ENCODE measurements around the gene RNH1. TPM values are rescaled to one million over a fixed set of nuclear protein-coding genes. Genes with fewer than 3 reads are reported as not detected.
"Not testable (repeated sequence)": the region's sequence is repeated elsewhere in the genome, so short reads cannot be mapped to it uniquely, and the experiment has no call there.

RNH1 gene
- total RNA-seq, 1 donor from 2014 or later: 142 TPM

GRCh38 chr11:473415-473814 lies 33.6 kb downstream of the RNH1 start:
- DNase-seq: no peak
- no peak for TF ChIP-seq CTCF (IDR thresholded peaks at IDR 0.05; ENCODE audit: borderline replicate concordance)
- no peaks in the 10 kb centered on the region for H3K9me3 ChIP-seq (replicated peaks)

GRCh38 chr11:472816-473215 lies 34.2 kb downstream of the RNH1 start:
- TF ChIP-seq CTCF (IDR thresholded peaks at IDR 0.05; ENCODE audit: borderline replicate concordance): no peak
- no peak for DNase-seq
- Histone ChIP-seq H3K4me1 (peaks cover 29% of the 10 kb centered on the region), H3K27ac (replicated peaks) (no peak overlapping the region), H3K27me3 (ENCODE audit: low read depth) (no peaks in the 10 kb centered on the region), H3K36me3 (no peaks in the 10 kb centered on the region), H3K4me3 (no peak overlapping the region), H3K9me3 (replicated peaks) (no peaks in the 10 kb centered on the region)
- intact Hi-C loops (cut with micrococcal nuclease): no loop called here

More at GRCh38 chr11:473415-473814, 33.6 kb downstream of the RNH1 start:
- no peaks in the 10 kb centered on the region for H3K27me3 ChIP-seq (ENCODE audit: low read depth)
- intact Hi-C loops (cut with micrococcal nuclease): no loop called here
- H3K4me1 ChIP-seq: peaks cover 23% of the 10 kb centered on the region
- H3K4me3 ChIP-seq: no peak overlapping the region
- H3K36me3 ChIP-seq: no peaks in the 10 kb centered on the region
- H3K27ac ChIP-seq (replicated peaks): no peak overlapping the region

- intact Hi-C loops (cut with micrococcal nuclease): no loop called here
- H3K27ac ChIP-seq (replicated peaks): no peak overlapping the region
- no peaks in the 10 kb centered on the region for H3K36me3 ChIP-seq
- TF ChIP-seq CTCF (IDR thresholded peaks at IDR 0.05; ENCODE audit: borderline replicate concordance): no peak
- no peaks in the 10 kb centered on the region for H3K27me3 ChIP-seq (ENCODE audit: low read depth)
- H3K4me1 ChIP-seq: peaks cover 31% of the 10 kb centered on the region
- H3K4me3 ChIP-seq: no peak overlapping the region
- DNase-seq: no peak
- H3K9me3 ChIP-seq (replicated peaks): no peaks in the 10 kb centered on the region
Observed at GRCh38 chr11:472272-472671, 34.8 kb downstream of the RNH1 start.

- Histone ChIP-seq H3K36me3 (no peaks in the 10 kb centered on the region), H3K27me3 (ENCODE audit: low read depth) (no peaks in the 10 kb centered on the region), H3K27ac (replicated peaks) (no peak overlapping the region), H3K9me3 (replicated peaks) (no peaks in the 10 kb centered on the region), H3K4me3 (no peak overlapping the region), H3K4me1 (peaks cover 31% of the 10 kb centered on the region)
- intact Hi-C loops (cut with micrococcal nuclease): no loop called here
- no peak for DNase-seq
- TF ChIP-seq CTCF (IDR thresholded peaks at IDR 0.05; ENCODE audit: borderline replicate concordance): no peak
Observed at GRCh38 chr11:471468-472145, 35.4 kb downstream of the RNH1 start.

GRCh38 chr11:469684-470560 lies 37.1 kb downstream of the RNH1 start:
- no peaks in the 10 kb centered on the region for H3K27me3 ChIP-seq (ENCODE audit: low read depth)
- H3K27ac ChIP-seq (replicated peaks): peak overlapping the region; percentile 85
- DNase-seq: no peak
- TF ChIP-seq CTCF (IDR thresholded peaks at IDR 0.05; ENCODE audit: borderline replicate concordance): peak; percentile 37
- peaks cover 8% of the 10 kb centered on the region for H3K36me3 ChIP-seq
- intact Hi-C loops (cut with micrococcal nuclease): no loop called here
- H3K4me1 ChIP-seq: peaks cover 31% of the 10 kb centered on the region
- H3K9me3 ChIP-seq (replicated peaks): no peaks in the 10 kb centered on the region
- H3K4me3 ChIP-seq: peak overlapping the region; percentile 54

GRCh38 chr11:469026-469683 lies 37.9 kb downstream of the RNH1 start:
- peaks cover 31% of the 10 kb centered on the region for H3K4me1 ChIP-seq
- peak overlapping the region; percentile 54 for H3K4me3 ChIP-seq
- intact Hi-C loops (cut with micrococcal nuclease); H3K9me3 ChIP-seq (replicated peaks); H3K27me3 ChIP-seq (ENCODE audit: low read depth); DNase-seq: not testable (repeated sequence)
- H3K36me3 ChIP-seq: peaks cover 14% of the 10 kb centered on the region
- peak overlapping the region; percentile 85 for H3K27ac ChIP-seq (replicated peaks)
